Pulmonary artery endothelial cell (primary cell): ENCODE results near the gene CALD1. TPM values are rescaled to one million over a fixed set of nuclear protein-coding genes. Genes with fewer than 3 reads are reported as not detected.

Experiments used
- DNase-seq: peaks from one replicate; pipeline ENCODE4 v3.0.0-alpha.2; 2011; ENCODE audit warnings: low read depth, low spot score
- total RNA-seq: library from RNA; depleted of rRNA; stranded (reverse); fragments of >200 nt; gene quantifications from 2 replicates; pipeline ENCODE4 v1.2.3, GENCODE V29; 2014

CALD1 gene
- total RNA-seq, 1 donor from 2014 or later, result 308 TPM

DNA sequence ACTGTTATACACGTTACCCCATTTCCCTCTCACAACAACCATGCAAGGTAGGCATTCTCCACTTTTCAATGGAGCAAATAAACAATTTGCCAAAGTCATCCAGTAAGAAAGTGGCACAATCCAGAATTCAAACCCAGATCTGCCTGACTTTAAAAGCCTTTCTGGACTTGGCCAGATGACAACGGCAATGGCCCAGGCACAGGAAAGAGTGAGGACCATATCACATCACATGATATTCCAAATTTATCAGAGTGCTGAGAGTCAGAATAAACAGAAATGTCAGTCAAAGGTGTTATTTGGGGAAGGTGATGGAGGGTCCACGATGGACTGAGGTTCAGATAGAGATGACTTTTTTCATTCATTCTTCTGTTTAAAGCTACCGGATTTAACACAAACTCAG lies 48.0 kb downstream of the CALD1 start:
- DNase-seq, result no peak

DNA sequence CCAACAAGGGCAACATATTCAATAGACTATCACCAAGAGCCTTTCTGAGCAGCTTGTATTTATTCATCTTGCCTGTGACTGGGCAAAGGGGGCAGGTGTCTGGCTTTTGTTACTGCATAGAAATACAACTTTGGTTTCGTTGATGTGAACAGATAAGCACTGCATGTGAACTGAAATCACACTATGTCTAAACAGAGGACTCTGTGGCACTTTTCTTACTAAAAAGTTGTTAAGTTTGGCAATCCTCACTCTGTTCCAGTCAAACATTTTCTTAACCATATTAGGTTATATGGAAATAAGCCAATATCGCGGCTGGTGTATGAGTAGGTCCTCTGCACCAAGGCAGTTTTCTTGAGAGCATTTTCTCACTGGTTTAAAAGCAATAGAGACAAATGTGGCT lies 48.5 kb downstream of the CALD1 start:
- no peak for DNase-seq

GRCh38 chr7:134828361-134828760 lies 48.9 kb downstream of the CALD1 start:
- no peak for DNase-seq

DNA sequence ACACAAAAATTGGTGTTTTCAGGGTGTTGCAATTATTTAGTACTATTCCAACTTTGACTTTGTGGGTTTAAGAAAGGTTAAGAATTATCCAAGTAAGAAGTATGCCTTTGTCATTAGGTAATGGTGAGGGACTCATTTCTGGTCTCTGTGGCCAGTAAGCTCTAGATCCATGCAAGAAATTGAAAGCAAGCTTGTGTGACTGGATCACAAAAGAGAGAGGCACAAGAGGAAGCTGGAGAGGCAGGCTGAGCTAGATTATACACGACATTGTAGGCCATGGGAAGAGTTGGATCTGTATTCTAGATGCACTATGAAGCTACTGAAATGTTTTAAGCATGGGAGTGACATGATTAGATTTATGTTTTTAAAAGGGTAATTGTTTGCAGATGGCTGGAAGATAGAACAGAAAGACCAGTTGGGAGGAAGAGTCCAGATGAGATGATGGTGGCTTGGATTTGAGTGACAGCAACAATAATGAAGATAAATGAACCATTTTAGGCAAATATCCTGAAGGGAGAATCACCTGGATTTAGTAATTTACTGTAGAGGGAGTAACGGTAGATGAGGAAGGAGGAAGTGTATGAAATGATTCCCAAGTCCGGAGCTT lies 50.0 kb downstream of the CALD1 start:
- no peak for DNase-seq

DNA sequence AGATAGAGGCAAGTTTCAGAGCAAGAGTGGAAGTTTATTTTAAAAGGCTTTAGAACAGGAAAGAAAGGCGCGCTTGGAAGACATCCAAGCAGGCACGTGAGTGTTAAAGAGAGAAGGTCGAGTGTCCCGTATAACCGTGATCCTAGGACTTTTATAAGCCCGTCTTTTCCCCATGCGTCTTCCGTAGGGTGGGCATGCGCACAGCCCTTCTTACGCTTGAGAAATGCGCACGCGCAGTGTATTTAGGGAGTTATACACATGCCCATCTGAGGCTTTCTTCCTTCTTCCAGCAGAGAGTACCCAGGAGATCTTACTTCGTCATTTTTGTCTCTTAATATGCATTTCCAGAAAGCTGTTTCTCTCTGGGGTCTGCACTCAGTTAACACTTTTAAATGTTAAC lies 52.4 kb downstream of the CALD1 start:
- no peak for DNase-seq

GRCh38 chr7:134832367-134832766 lies 52.9 kb downstream of the CALD1 start:
- no peak for DNase-seq

DNA sequence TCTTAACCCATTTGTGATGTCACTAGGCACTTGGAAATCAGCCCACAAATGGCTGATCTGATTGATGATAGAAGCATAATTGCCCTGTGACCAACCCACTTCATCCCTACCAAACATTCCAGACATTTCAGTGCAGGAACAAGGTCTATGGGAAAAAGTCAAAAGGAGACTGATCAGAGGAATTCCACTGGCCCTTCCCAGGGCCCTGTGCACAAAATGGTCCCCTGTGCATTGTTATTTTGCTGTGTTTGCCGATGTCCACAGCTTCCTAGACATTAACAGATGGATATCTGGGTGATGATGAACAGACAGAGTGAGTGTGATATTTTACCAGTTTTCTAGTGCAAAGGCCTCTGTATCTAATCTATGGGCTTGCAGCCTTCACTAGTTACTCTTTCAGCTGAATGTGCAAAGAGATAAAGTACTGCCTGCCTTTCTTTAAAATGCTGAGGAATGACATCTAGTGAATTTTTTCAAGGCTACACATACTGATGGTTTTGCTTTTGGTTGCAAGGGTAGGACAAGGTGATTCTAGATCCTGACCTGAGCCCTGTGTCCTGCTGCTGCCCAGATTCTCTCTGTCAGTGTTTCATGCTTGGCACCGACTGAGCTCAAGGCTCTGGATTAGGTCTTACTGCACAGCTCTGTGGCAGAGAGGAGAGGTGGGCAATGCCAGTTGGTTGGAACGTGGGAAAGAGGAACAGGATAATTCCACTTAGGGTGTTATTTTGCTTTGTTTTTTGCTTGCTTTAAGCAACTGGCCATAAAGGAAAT lies 55.4 kb downstream of the CALD1 start:
- DNase-seq, result no peak

DNA sequence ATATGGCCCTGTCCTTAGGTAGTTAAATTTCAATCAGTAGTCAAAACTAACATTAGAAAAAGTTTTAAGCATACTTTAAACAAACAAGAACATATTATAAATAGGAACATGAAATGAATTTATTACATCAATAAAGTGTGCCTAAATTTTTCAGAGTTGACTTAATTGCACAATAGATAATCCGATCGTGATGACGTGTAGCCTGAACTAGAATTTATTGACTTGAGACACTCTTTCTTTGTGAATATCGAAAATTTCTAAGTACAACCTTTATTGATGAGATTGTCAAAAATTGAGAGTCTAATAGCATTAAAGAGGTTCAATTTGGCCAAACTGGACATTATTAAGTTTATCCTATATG lies 56.0 kb downstream of the CALD1 start:
- DNase-seq, result no peak

DNA sequence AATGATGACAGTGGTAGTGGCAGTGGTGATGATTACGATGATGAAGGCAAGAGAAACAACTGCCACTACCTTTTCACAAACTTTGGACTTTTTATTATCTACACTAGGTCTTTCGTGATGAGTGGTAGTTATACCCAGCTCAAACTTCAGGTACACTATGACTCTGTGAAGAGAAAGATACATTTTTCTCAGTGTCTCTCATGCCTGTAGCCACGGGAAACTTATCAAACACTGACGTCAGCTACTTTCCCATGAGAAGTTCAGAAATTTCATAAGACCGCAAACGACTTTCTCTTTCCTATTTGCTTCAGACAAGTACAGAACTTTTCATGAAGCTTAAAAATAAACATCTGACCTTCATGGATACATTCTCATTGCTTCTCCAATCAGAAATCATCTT lies 57.0 kb downstream of the CALD1 start:
- DNase-seq, result no peak

- DNase-seq, result no peak
Measured at GRCh38 chr7:134839298-134839697, 59.9 kb downstream of the CALD1 start.

- DNase-seq, result no peak
Measured at GRCh38 chr7:134842062-134842461, 62.6 kb downstream of the CALD1 start.

- peak; percentile 68 for DNase-seq
Measured at GRCh38 chr7:134842886-134843430, 63.5 kb downstream of the CALD1 start.

GRCh38 chr7:134844200-134844599 lies 64.8 kb downstream of the CALD1 start:
- DNase-seq, result no peak

GRCh38 chr7:134845461-134845860 lies 66.0 kb downstream of the CALD1 start:
- no peak for DNase-seq

- DNase-seq, result no peak
Measured at GRCh38 chr7:134847851-134848588, 68.6 kb downstream of the CALD1 start.

DNA sequence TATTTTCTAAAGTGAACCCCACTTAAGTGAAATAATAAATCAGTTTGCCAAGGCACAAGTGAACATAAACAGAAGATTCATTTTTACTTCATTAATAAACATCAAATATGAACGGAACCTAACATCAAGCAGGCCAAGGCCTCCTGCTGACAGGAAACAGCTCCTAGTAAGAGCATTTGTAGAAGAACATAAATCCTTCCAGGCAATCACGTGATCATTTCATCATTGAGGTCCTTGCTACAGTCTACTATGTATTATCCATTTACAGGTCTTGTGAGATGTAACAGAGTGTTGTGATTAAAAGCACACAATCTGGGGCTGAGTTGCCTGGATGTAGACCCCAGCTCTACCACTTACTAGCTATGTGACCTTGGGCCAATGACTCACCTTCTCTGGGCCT lies 70.6 kb downstream of the CALD1 start:
- DNase-seq, result no peak

- no peak for DNase-seq
Measured at GRCh38 chr7:134851141-134851540, 71.7 kb downstream of the CALD1 start.

DNA sequence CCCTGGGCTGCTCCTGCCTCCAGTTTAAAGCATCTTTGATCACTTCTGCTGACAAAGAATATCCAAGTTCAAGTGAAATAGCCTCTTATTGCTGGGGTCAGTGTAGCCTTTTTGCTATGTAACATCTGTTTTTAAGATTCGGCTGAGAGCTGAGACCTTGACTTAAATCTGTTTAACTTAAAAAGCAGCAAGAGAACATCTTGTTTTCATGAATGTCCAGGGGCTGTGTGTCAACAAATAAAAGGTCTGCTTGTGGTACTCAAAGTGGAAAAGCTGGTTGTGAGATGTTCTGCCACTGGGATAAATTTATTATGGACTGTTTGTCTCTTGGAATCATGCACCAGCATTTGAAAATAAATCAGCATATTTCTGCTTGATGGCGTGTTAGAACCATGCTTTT lies 73.2 kb downstream of the CALD1 start:
- DNase-seq, result no peak

DNA sequence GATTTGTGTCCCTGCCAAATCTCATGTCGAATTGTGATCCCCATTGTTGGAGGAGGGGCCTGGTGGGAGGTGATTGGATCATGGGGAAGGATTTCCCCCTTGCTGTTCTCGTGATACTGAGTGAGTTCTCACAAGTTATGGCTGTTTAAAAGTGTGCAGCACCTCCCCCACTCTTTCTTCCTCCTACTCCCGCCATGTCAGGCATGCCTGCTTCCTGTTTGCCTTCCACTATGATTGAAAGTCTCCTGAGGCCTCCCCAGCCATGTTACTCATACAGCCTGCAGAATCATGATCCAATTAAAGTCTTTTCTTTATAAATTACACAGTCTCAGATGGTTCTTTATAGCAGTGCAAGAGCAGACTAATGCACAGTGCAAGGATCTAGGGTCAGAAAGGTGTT lies 75.4 kb downstream of the CALD1 start:
- no peak for DNase-seq

GRCh38 chr7:134855442-134855841 lies 76.0 kb downstream of the CALD1 start:
- DNase-seq, result no peak

DNA sequence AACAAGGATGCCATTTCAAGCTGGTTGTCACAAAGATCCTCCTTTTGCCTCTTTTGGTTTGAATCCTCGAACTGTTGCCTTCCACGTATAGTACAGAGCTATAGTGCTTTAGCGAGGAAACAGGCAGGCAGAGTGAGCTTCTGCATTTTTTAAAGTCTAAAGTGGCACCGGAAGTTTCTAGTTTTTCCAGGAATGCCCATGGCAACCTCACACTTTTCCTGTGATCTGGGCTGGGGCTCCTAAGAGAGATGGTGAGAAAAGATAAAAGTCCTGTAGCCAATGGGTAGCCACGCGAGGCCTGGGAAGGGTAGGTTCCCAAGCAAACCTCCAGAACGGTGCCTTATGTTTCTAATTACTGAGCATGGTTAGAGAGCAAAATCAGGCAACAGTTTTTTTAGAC lies 76.7 kb downstream of the CALD1 start:
- DNase-seq, result no peak

GRCh38 chr7:134856691-134857090 lies 77.3 kb downstream of the CALD1 start:
- no peak for DNase-seq
